ENCODE measurements around the gene LTB. TPM values are rescaled to one million over a fixed set of nuclear protein-coding genes. Genes with fewer than 3 reads are reported as not detected.
A peak's percentile ranks its signal among the peaks of the same experiment; 100 is the strongest.

The LTB gene
- 10 to 100 TPM in 1 of 4 donors, not detected in 3; 14.9 TPM for total RNA-seq

GRCh38 chr6:31582230-31582643, at the start of gene LTB:
LTB (minus strand) TSS chr6:31582424; CDS start chr6:31582417, 7 bp downstream.
- DNase-seq = peak in 2 of 3 donors; percentile 87 to 88
- no peaks in the 10 kb centered on the region for H3K36me3 ChIP-seq
- peak within 1 kb of the TSS; percentile 68 to 78 (median 70) for H3K4me3 ChIP-seq
- H3K9me3 ChIP-seq = no peaks in the 10 kb centered on the region
- peaks cover 0 to 31% (median 18%) of the 10 kb centered on the region in 4 donors for H3K4me1 ChIP-seq
- H3K27me3 ChIP-seq = no peaks in the 10 kb centered on the region
- no peak for TF ChIP-seq CTCF (IDR thresholded peaks at IDR 0.05)
- TF ChIP-seq POLR2A (IDR thresholded peaks at IDR 0.05) = no peak
- peak within 1 kb of the TSS; percentile 76 to 93 (median 86) for H3K27ac ChIP-seq

- DNase-seq = no peak
- H3K9me3 ChIP-seq = no peaks in the 10 kb centered on the region
- H3K27ac ChIP-seq = no peak overlapping the region
- no peaks in the 10 kb centered on the region for H3K4me1 ChIP-seq
- H3K27me3 ChIP-seq = no peaks in the 10 kb centered on the region
- peaks cover 0 to 99% (median 0%) of the 10 kb centered on the region in 3 donors for H3K36me3 ChIP-seq
- H3K4me3 ChIP-seq = no peak overlapping the region
- TF ChIP-seq CTCF (IDR thresholded peaks at IDR 0.05) (no peak), POLR2A (IDR thresholded peaks at IDR 0.05) (no peak)
Measured at GRCh38 chr6:31631681-31632278, 49.6 kb upstream of the LTB start.

GRCh38 chr6:31631209-31631608, 49.0 kb upstream of the LTB start:
- no peak for DNase-seq
- H3K27ac ChIP-seq = no peak overlapping the region
- H3K4me1 ChIP-seq = no peaks in the 10 kb centered on the region
- H3K4me3 ChIP-seq = no peak overlapping the region
- no peaks in the 10 kb centered on the region for H3K27me3 ChIP-seq
- TF ChIP-seq POLR2A (IDR thresholded peaks at IDR 0.05) (no peak), CTCF (IDR thresholded peaks at IDR 0.05) (no peak)
- H3K9me3 ChIP-seq = no peaks in the 10 kb centered on the region
- H3K36me3 ChIP-seq = peaks cover 0 to 99% (median 0%) of the 10 kb centered on the region in 3 donors

- DNase-seq = no peak
- no peak overlapping the region for H3K27ac ChIP-seq
- no peak overlapping the region for H3K4me3 ChIP-seq
- no peaks in the 10 kb centered on the region for H3K9me3 ChIP-seq
- H3K4me1 ChIP-seq = no peaks in the 10 kb centered on the region
- H3K27me3 ChIP-seq = no peaks in the 10 kb centered on the region
- peaks cover 0 to 99% (median 0%) of the 10 kb centered on the region in 3 donors for H3K36me3 ChIP-seq
- TF ChIP-seq CTCF (IDR thresholded peaks at IDR 0.05) (no peak), POLR2A (IDR thresholded peaks at IDR 0.05) (no peak)
Measured at GRCh38 chr6:31630177-31630934, 48.1 kb upstream of the LTB start.

- Histone ChIP-seq H3K36me3 (peaks cover 0 to 100% (median 0%) of the 10 kb centered on the region in 3 donors), H3K27me3 (no peaks in the 10 kb centered on the region), H3K27ac (no peak overlapping the region), H3K4me3 (no peak overlapping the region), H3K9me3 (no peaks in the 10 kb centered on the region), H3K4me1 (no peaks in the 10 kb centered on the region)
- DNase-seq = no peak
- TF ChIP-seq POLR2A (IDR thresholded peaks at IDR 0.05) (no peak), CTCF (IDR thresholded peaks at IDR 0.05) (no peak)
Measured at GRCh38 chr6:31629014-31629413, 46.8 kb upstream of the LTB start.
